Measurements from ENCODE around the gene FZD1.
A peak's percentile ranks its signal among the peaks of the same experiment; 100 is the strongest.
"Not testable (repeated sequence)": the region's sequence is repeated elsewhere in the genome, so short reads cannot be mapped to it uniquely, and the experiment has no call there.

Gene FZD1

GRCh38 chr7:91293136-91293535, 28.9 kb downstream of the FZD1 start:
- Histone ChIP-seq H3K27ac (no peak overlapping the region), H3K4me3 (no peak overlapping the region)

- Histone ChIP-seq H3K27ac (no peak overlapping the region), H3K4me3 (no peak overlapping the region)
These were observed 29.6 kb downstream of the FZD1 start for GRCh38 chr7:91293840-91294239.

GRCh38 chr7:91294639-91295220, 30.5 kb downstream of the FZD1 start:
- Histone ChIP-seq H3K4me3 (no peak overlapping the region), H3K27ac (no peak overlapping the region)

DNA sequence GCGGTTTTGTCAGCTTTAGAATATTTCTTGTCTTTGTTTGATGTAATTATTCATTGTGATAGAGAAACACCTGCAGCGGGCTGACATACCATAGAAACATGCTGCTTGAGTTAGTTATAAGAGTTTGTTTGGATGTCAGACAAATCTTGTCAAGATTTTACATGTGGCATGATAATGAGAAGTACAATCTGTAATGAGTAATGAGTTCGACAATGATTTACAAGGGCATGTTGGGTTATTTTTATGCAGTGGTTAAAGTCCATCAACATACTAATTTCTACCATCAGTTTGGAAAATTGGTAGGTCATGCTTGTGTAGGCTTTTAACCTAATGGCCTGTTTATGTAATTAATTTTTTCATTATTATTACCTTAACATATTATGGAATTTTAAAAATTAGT, 31.3 kb downstream of the FZD1 start:
- no peak overlapping the region for H3K4me3 ChIP-seq
- H3K27ac ChIP-seq, result no peak overlapping the region

DNA sequence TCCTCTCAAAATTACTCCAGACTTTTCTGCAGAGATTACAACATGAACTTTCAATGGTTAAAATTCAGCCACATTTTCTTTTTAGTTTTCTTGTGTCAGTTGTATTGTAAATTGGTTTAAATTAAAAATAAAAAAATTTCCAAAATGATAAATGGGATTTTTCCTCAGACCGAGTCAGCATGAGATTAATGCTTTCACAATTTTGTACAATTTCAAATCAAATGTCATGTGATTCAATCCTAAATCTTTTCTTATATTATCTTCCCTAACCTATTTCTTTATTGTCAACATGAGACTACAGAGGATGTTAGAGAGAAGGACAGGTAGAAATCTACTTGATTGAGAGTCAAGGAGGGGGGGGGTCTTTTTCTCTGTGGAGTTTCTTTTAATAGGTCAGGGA, 33.7 kb downstream of the FZD1 start:
- no peak overlapping the region for H3K27ac ChIP-seq
- no peak overlapping the region for H3K4me3 ChIP-seq

DNA sequence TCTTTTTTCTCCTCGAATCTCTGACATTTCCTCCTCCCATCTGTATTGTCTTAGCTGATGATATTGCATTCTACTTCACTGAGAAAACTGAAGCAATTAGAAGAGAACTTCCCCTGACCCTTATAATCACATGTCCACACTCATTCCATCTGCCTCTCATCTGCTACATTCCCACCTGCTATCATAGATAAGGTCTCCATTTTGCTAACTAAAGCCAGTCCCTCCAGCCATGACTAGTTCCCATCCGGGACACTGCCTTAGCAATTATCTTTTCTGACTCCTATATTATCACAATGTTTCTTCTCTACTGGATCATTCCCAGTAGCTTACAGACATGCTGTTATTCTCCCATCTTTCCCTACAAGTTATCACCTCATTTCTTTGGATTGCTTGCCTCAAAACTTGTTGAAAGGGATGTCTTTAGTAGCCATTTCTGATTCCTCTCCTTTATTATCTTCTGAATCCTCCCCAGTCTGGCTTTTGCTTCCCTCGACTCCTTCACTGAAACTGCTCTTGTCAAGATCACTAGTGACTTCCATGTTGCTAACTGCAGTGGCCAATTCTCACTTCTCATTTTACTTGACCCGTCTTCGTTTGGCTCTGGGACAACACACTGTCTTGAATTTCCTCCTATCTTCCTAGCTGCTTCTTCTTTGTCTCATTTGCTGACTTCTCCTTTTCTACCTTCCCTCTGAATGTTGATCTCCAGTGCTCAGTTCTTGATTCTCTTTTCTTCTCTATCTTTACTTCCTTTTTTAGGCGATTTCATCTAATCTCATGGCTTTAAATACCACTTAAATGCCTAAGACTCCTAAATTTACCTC, 35.9 kb downstream of the FZD1 start:
- peak overlapping the region in 2 of 21 experiments; percentile 4 to 12 for H3K27ac ChIP-seq
- no peak overlapping the region for H3K4me3 ChIP-seq

- no peak overlapping the region for H3K4me3 ChIP-seq
- H3K27ac ChIP-seq, result no peak overlapping the region
These were observed 38.6 kb downstream of the FZD1 start for GRCh38 chr7:91302794-91303193.

DNA sequence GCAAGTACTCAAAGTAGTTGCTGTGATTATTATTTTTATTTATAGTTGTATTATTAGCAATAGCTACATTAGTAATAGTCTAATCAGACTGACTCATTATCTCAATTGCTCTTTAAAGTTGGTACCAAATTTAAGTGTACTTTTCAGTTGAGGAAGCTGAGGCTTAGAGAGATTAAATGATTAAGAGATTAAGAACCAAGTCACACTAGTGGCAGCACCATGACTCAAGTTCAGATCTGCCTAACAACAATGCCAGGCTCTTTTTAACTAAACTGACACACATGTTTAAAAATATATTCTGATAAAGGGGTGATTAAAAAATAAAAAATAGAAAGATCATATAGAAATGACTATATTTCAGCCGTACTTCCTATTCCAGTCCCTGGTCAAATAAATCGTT, 42.0 kb downstream of the FZD1 start:
- H3K4me3 ChIP-seq, result no peak overlapping the region
- no peak overlapping the region for H3K27ac ChIP-seq

GRCh38 chr7:91307467-91307866, 43.2 kb downstream of the FZD1 start:
- no peak overlapping the region for H3K4me3 ChIP-seq
- H3K27ac ChIP-seq, result no peak overlapping the region

- not testable (repeated sequence) for H3K4me3 ChIP-seq, H3K27ac ChIP-seq
These were observed 44.0 kb downstream of the FZD1 start for GRCh38 chr7:91308191-91308590.

GRCh38 chr7:91310830-91311460, 46.7 kb downstream of the FZD1 start:
- peak overlapping the region in 1 of 21 experiments; percentile 53 for H3K27ac ChIP-seq
- no peak overlapping the region for H3K4me3 ChIP-seq

DNA sequence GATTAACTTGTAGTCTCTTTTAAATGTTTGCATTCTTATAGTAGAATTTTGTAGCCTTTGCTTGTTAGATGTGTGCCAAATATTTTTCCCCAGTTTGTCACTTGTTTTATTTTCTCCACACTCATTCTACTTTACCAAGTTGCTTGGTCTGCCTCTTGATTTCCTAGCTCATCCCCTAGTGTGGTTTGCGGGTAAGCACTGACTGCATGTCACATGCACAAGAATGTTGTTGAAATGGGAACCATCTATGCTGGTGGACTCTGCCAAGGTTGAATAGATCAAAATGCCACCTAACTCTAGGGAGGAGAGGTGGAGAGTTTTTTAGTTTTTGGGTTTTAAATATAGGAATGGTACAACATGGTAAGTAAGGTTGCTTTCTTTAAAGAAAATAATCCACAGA, 47.6 kb downstream of the FZD1 start:
- Histone ChIP-seq H3K4me3 (no peak overlapping the region), H3K27ac (no peak overlapping the region)

DNA sequence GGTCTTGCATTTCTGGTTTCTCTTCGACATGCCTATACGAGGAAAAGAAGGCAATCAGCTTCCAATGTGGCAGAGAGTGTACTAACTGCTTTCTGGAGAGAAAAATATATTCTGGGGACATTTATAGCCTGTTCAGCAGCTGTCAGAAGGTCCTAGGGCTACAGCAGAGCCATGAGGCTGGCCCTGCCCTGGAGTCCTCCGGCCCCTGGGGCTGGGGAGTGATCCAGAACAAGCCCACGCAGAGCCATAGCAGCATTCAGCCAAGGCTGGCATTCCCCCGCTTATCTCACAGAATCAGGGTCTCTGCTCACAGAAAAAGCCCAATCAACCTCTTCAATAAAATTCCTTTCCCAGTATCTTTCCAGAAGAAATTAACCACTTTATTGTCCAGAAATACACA, 48.9 kb downstream of the FZD1 start:
- Histone ChIP-seq H3K4me3 (no peak overlapping the region), H3K27ac (no peak overlapping the region)

GRCh38 chr7:91314591-91315323, 50.5 kb downstream of the FZD1 start:
- Histone ChIP-seq H3K27ac (no peak overlapping the region), H3K4me3 (no peak overlapping the region)

- H3K4me3 ChIP-seq, result no peak overlapping the region
- H3K27ac ChIP-seq, result no peak overlapping the region
These were observed 52.2 kb downstream of the FZD1 start for GRCh38 chr7:91316426-91316825.

DNA sequence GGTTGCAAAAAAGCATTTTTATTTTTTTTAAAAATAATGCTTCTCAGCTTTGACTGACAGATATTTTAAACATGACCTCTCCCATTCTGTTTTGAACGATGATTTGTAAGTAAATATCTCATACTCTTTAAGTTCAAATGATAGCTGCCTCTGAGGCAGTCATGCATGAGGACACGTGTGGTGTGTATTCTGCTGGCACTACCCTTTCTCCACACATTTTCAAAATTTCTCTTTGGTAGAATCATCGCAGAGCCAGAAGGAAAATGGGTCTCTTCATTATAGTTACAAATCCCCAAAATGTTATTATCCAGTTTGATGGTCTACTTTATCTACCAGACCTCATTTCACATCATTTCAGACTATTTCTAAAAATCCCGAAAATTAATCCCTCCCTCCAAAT, 55.1 kb downstream of the FZD1 start:
- Histone ChIP-seq H3K27ac (no peak overlapping the region), H3K4me3 (no peak overlapping the region)

DNA sequence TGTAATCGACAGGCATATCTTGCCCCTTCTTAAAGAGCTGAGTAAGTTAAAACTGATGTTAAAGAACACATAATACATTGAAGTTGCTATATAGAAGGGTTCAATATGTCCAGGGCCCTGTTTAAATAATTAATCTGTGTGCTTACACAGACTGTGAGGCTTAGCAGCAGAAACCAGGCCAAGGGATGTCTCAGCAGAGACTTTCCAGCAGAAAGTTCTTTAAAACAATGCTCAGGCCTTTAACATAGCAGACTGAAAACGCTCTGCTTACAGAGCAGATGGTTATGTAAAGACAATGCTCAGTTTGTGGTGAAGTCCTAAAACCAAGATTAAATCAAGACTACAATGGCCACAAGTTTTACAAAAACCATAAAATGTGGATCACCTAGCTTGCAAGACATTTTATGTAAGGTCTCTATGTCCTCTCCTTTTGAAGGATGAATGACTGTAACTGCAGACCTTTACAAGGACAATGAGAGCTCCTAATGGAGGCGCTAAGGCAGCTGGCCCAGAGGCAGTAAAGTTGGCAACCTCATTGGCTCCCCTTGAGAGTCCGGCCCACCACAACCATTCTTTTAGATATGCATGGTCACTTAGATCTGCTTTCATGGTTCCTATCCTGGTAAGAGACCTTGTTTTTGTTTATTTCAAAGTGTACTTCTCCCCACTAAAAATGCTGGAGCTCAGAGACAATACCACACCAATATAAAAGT, 56.3 kb downstream of the FZD1 start:
- Histone ChIP-seq H3K27ac (no peak overlapping the region), H3K4me3 (no peak overlapping the region)

All from skin epidermis (tissue), 12 donors.